T-helper 2 cell treated with Interferon-gamma antibody and Interleukin-4, amounts not matched to agents 100 ng/mL and 5 ng/mL, for 36 hours (primary cell): ENCODE results near the gene PLEKHA6. TPM values are rescaled to one million over a fixed set of nuclear protein-coding genes. Genes with fewer than 3 reads are reported as not detected.

ENCODE experiments used
- intact Hi-C: fragments of 100-400 bp; cut with micrococcal nuclease; formaldehyde crosslinking; loops from one replicate; pipeline ENCODE4 v1.15.1; 2023
- total RNA-seq: library from RNA; stranded (reverse); gene quantifications from 2 replicates; pipeline ENCODE4 v1.2.3, GENCODE V29; 2022

PLEKHA6 gene
- total RNA-seq, 1 donor from 2014 or later: 0.09 TPM

DNA sequence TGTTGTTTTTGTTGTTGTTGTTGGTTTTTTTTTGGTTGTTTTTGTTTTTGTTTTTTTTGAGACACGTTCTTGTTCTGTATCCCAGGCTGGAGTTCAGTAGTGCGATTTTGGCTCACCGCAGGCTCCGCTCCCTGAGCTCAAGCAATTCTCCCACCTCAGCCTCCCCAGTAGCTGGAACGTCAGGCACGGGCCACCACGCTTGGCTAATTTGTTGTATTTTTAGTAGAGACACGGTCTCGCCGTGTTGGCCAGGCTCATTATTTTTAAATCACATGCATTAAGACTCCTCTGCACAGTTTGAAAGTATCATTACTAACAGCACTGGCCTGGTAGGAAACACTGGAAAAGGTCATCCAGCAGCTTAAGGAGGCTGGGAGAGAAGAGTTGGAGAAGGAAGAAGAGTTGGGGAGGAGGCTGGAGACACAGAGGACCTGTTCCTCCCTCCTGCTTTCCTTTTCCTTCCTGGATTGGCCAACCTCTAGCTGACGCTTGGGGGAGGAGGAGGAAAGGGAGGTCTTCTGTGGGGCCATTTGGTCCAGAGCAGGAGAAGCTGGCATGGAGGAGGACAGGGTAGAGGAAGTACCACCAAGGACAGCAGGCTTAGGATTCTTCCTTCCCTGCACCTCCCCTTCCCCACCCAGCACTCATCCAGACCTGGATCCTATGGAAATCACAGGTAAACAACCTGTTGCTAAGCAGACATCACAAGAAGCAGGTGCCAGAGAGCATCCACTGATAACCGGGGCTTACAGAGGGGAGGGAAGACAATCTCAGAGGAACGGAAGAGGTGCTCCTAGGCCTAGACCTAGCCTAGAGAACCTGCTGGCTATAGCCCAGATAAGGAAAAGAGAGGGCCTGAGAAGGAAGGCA, 74.1 kb downstream of the PLEKHA6 start:
- intact Hi-C loops: no loop called here

DNA sequence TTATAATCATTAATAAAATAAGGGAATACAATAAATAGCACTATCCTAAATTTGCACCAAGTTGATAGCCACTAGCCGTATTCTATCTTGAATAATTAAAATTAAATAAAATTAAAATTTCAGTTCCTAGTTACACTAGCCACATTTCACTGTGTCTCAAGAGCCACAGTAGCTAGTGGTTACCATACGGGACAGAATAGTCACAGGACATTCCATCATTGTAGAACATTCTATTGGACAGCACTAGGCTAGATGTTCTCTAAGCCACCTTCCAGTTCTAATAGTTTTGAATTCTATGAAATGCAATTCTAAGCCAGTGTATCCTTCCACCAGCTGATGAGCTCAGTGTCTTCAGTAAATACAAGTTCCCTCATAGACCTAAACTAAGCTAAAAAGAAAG, 74.8 kb downstream of the PLEKHA6 start:
- intact Hi-C loops: no loop called here

DNA sequence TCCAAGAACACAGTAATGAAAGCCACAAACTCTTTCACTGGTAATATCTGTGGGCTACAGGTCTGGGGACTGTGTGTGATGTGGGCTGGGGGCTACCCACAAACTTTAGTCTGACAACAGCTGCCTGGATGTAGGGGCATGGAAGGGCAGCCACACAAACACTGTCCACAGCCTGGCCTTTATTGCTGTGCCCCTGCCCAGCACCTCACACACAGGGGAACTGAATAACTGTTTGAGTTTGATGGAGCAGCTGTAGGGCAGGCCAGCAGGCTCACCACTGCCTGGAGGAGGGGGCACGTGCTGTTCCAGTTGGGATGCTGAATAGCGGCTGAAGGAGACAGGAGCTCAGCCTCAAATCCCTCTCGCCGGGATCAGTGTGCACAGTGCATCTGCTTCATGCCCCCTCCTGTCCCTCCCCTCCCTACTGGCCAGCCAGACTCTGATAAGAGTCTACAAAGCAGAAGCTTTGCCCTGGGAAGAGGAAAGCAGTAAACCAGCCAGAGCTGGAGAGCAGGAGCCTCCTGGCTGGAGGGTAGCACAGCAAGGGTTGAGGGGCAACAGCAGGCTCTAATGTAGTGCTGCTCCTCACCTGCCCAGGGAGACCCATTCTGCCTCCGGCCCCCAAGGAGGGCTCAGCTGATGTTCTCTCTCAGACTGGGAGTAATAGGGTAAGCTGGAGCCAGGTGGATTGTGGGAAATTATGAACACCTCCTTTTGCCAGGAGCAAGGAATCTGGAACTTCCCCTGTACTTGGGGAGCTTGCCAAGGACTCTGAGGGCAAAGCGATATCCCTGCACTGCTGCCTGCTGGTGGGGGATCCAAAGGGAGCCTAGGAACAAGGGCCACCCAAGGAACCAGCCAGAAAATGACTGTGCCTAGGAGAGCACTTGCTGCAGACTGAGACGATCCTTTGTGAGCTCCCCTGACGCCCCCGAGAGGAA, 75.7 kb downstream of the PLEKHA6 start:
- intact Hi-C loops: no loop called here

DNA sequence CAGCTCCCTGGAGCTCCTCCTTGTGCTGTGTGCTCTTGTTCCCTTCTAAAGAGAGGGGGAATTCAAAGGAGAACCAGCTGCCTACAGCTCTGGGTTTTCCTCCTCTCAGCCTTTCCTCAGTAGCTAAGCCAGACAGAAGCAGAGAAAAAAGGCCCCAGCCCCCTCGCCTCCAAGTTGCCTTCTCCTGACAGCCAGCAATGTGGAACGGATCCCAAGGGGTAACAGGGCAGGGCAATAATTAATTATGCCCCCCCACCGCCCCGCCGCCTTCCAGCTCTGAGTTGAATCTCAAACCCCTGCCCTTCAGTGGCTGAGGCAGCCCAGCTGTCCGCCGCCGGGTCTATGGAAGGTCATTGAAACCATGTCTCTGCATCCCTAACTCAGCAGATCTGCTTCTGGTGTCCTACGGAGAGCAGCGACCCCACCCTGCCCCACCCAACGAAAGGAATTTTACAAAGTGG, 76.9 kb downstream of the PLEKHA6 start:
- intact Hi-C loops: no loop called here

DNA sequence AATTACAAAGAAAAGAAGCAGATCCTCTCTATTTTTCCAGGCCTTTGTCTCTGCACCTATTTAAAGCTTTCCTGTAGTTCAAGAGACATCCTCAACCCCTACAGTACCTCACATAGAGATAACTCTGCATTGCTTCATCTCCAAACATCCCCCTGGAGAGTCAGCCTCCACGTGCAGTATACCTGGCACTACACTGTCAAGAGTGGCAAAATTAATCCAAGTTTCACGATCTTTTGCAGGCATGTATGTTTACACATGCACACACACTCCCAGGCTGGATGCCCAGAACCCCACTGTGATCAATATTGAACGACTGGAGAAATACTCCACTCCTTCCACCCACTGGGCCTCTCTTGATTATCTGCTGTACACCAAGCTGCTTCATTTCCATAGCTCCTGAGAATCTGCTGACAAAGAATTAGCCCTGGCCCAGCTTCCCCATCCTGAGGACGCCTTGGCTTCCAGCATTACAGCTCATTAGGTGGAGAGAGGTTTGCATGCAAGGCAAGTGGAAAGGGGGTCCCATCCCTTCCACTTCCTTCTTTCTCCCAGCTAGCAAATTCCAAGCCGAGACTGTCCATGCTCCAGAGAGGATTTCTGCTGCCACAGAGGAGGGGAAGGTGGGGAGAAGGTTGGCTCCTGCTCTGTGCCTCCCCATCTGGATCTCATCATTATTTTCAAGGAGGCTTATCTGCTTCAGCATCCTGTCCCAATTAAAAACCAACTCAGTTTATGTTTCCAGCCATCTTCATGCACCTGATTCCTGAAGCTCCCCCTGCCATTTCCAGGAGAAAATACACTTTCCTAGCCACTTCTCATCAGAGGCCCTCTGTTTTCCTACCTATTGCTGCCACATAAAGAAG, 79.4 kb downstream of the PLEKHA6 start:
- intact Hi-C loops: no loop called here

DNA sequence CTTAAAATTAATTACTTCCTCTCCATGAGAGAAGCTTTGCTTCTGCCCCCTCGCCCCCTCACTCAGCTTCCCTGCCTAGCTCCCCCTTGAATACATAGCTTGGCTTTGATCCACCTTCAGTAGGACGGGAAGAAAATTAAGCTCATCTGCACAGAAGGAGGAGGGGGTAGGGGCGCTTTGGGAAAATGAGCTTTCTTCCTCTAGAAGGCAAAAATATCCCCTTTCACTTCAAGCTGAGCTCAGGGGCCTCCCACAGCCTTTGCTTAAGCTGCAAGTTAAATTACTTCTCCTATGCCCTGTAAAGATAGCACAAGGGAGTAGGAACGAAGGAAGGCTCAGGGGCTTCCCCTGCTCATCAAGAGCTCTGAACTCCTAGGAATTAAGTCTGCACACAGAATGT, 80.8 kb downstream of the PLEKHA6 start:
- intact Hi-C loops: no loop called here

DNA sequence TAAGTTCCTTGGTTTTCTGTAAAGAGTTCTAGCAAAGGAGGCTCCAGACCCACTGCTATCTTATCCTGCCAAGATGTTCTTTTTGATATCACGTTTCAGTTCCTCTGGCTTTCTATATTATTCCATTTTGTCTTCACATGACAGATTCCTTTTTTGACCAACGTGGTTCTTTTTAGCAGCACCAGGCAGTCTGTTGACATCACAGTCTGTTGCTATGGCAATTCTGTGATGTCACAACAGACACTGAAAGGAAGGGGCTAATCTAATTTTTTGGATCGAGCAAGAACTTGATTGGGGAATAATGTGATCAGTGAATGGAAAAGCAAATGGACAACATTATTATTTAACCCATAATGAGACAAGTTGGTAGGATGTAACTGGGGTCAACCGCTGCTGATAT, 81.5 kb downstream of the PLEKHA6 start:
- intact Hi-C loops: no loop called here

DNA sequence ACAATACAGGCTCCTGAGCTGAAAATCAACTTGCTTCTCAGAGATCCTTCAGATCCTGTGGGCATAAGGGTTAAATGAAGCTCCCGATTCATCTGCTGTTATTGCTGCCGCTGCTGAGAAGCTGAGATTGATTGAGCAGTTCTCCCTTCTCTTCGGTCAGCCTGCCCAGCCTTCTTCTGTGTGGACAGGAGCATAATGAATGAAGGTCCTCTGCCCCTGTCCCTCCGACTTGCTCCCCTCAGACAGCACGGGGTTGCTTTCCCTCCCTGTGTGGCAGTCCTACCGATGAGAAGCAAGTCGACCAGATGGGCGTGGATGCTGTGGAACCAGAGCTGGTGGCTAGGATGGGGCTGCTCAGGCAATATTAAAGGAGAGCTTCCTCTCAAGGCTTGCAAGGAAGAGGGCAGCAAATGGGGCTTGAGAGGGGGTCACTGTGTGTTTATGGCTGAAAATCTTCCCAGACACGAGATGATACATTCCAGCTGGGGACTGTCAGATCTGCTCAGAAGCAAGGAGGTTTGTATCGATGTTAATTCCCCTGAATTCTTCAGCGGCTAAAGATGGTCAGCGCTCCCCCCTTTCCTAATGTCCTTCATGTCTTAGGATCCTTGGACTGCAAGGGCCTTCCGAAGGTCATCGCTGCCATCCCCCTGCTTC, 82.0 kb downstream of the PLEKHA6 start:
- intact Hi-C loops: no loop called here

DNA sequence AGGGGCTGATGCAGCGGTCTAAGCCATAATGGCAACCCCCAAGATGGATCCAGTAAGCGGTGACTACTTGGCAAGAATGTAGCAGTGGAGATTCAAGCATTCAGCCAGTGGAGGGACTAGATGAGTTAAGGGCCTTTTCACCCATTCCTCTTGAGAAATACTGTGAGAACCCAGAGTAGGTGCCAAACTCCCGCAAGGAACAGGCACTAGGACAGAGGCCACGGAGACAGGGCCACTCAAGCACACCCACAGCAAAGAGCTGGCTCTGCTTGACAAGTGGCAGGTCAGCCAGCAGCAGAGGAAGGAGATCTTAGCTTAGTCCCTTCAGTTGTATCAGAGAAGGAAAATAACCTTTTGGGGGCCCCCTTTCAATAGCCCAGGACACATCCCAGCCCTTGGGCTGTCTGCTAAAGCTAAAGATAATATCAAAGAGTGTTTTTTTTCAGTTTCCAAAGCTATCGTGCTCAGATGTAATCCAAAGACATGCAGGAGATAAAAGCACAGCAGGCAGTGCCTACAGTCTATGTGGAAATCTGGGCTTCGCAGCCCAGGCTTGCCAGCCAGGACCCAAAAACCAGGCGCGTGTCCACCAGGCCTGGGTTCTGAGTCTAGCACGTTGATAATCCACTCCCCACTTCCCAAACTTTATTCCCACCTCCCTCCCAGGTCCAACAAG, 83.9 kb downstream of the PLEKHA6 start:
- intact Hi-C loops: no loop called here

DNA sequence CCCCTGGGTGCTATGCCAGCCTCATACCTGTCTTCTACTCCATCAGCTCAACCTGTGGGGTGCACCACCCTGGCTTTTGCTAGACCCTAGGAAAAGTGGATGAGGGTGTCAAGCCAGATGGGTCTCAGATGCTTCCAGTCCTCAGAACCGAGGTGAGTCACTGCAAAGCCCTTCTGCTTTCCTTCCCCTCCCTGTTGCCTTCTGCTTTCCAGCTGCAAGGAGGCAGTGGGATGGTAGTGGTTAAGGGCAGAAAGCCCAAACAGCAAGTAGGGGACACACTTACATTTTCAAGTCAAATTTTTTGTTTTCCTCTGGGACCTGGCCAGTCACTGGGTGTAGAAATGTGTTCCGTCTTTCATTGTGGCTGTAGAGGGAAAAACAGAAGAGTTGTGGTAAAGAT, 85.3 kb downstream of the PLEKHA6 start:
- intact Hi-C loops: no loop called here

DNA sequence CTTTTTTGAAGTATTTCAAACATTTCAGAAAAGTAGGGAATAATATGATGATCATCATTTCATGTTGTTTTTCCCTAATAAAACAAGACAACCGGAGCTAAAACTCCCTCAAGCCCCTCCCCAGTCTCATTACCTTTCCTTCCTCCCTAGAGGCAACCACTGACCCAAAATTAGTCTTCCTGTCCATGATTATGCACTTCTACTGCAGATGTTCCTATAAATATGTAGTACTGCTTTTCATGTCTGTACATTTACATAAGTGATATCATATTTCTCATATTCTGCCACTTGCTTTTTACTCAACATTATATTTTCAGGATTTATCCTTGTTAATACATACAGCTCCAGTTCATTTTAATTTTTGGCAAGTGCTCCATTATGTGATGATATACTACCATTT, 87.2 kb downstream of the PLEKHA6 start:
- intact Hi-C loops: no loop called here

DNA sequence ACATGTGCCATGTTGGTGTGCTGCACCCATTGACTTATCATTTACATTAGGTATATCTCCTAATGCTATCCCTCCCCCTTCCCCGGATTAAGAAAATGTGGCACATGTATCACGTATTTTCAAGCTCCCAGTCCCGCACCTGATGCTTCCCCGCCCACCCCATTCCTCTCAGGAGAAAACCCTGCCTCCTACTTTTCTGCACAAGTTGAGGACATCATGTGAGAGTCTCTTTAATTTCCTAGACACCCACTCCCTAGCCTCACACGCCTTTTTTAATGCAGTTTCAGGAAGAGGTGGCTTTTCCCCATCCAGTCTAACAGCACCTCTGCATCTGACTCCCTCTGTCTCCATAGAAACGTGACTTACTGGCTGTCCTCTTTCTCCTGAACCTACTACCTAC, 87.8 kb downstream of the PLEKHA6 start:
- intact Hi-C loops: no loop called here

DNA sequence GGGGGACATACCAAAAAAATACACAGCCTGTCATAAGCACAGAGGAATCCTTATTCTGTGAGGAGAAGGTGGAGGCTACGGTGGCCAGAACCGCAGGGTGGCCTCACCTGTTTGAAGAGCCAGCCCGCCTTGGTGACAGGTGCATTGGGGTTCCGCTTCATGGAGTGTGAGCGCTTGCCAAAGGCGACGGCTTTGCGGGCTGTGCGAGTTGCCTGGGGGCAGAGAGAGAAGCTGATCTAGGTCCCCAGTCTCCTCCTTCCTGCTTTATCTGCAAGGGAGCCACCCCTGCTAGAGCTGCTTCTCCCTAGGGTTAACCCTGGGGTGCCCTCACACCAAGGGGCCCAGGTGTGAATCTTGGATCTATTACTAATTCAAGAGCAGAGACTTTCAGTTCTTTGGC, 91.6 kb downstream of the PLEKHA6 start:
- intact Hi-C loops: no loop called here

DNA sequence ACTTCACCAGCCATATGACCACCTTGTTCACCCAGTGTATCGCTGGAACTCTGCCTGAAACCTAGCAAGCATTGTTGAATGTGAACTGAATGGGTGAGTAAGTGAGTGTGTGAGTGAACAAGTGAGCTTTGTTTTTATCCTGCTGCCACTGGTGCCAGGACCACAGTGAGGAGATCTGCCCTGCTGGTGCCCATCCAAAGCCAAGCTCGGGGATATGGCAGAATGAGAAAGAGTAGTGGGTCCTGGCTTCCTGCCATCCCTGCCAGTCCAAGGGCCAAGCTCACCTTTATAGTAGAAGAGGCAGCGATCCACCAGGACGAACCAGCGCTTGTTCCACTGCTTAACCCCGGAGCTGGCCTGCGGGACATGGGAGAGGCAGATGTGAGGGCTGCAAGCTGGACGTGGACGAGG, 92.5 kb downstream of the PLEKHA6 start:
- intact Hi-C loops: no loop called here

DNA sequence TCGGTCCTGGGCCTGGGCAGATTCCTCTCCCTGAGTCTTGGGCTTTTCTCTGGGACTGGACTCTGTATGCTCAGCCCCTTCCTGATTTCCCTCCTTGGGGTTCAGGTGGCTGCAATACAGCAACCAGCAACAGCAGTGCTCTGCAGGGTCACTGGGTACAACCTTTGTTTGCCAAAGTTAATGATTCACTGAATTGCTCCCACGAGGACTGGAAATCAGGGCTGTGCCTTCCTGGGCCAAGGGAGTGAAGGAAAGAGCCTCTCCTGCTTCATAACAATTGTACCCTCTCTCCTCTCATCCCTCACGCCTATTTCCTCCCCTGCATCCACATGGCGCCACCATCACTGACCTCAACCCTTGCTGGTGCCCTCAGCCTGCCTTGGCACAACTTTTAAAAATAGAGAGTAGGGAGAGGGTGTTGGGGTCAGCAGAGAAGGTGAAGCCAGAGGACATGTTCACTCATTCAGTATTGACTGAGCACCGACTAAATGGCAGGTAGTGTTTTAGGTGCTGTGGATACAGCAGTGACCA, 93.2 kb downstream of the PLEKHA6 start:
- intact Hi-C loops: no loop called here

DNA sequence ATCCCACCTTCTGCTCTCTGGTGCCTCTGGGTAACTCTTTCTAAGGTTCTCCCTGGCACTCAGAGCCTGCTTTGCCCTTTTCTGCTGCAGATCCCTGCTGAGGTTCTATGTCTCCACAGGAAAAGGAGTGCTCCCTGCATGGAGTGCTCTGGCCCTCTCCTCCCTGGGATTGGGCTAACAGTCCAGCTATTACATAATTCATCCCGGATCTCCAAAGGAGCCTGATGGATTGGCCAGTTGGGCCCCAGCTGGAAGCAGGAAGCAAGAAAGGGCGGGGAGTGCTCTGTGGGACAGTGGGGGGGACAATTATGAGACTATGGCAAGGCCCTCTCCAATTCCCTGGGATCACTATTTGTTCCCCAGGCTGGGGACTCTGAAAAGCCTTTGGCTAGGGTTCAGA, 94.1 kb downstream of the PLEKHA6 start:
- intact Hi-C loops: no loop called here

DNA sequence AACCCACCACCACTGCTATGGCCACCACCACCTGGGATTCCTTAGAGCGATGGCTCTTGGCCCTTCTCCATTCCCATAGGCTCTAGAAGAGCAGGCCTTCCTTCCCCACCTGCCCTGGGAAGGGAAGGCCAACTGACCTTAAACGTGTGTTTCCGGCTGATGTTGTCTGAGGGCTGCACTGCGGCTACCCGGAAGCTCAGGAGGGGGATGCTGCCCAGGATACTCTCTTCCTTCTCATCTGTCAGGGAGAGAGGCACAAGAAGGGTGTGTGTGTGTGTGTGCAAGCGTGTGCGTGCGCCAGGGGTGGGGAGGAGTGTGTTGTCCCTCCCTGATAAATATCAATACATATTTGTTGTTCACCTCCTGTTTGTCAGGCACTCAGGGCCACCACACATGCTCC, 94.9 kb downstream of the PLEKHA6 start:
- intact Hi-C loops: no loop called here

DNA sequence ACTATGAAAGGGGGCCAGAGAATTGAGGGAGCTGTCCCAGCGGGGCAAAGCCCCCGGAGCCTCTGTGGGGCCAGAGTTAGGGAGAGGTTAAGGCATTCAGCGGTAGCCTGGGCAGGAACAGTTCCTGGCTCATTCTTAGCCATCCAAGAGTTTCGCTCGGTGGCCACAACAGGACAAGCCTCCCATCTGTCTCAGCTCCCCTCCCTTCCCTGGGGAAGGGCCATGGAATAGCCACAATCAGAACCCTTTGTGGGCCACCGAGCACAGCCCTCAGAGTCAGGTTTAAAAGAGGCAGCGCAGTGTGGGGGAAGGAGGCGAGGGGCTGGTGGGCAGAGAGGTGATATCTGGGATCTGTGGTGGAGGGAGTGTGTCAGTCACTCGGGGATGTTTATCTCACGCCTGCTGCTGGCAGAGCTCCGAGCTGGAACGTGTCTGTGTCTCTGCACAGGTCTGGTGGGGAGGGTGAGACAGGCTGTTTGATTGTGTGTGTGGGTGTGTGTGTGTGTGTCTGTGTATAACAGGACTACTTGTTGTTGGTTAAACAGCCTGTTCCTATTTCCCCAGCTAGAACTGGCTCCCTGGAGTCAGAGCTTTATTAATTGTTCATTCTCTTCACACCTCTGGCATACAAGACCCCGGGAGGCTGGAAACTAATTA, 96.3 kb downstream of the PLEKHA6 start:
- intact Hi-C loops: no loop called here

DNA sequence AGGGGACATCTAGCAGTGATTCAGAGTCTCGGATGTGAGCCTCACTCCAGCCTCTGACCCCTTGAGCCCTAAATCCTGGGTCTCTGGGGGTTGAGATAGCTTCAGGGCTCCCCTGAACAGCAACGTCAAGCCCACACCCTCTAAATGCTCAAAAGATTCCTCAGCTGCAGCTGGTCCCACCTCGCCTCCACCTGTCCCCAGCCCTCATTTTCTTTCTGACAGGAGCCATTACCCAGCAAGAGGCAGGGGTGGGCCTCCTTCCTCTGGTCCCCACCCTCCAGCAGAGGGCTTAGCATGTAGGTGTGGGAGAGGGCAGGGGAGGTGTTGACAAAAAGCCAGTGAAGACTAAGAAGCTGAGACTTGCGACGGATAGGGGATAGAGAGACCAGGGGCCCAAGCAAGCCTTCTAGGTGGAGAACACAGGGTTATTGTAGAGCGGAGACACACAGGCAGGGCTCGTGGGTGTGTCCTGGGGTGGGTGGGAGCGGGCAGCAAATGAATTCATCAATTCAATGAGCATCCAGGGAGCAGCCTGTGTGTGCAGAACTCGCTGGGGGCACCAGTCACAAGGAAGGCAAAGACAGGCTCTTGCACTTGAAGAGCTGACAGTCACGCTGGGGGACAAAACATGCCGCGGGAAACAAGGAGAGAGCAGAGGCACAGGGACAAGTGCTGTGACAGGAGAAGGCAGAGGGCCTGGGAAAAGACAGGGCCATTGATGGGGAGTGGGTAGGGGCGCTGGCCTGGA, 97.0 kb downstream of the PLEKHA6 start:
- intact Hi-C loops: no loop called here
